Measurements from ENCODE around the gene UBASH3A. TPM values are rescaled to one million over a fixed set of nuclear protein-coding genes. Genes with fewer than 3 reads are reported as not detected.

The UBASH3A gene
- total RNA-seq, 6 experiments from 2014 or later: 0.12 to 0.50 (median 0.15) TPM

DNA sequence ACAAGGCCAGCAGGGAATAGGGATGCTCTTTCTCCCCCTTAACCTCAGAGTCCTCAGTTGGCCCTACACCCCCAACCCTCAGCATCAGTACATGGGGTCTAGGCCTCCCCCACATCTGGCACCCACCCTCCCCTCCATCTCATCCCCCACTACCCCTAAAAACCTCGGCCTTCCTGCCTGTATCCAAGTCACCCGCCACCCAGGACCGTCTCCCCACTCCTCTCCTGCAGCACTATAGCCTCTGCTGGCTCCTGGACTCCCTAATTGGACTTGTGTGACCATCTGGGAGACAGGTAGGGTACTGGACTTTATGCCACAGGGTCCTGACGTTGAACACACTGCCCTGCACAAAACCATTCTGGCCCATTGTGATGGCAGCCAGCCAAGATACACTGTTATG lies 86.3 kb downstream of the UBASH3A start:
- intact Hi-C loops (cut with DNase I): no loop called here
- H3K36me3 ChIP-seq: no peaks in the 10 kb centered on the region
- DNase-seq: no peak

GRCh38 chr21:42490720-42491119 lies 87.0 kb downstream of the UBASH3A start:
- no peak overlapping the region for H3K27ac ChIP-seq
- no peaks in the 10 kb centered on the region for H3K9me3 ChIP-seq
- H3K36me3 ChIP-seq: no peaks in the 10 kb centered on the region
- peaks cover 0 to 3% (median 0%) of the 10 kb centered on the region in 4 donors for H3K4me1 ChIP-seq
- ATAC-seq: no peak
- intact Hi-C loops (cut with DNase I): no loop called here
- no peaks in the 10 kb centered on the region for H3K27me3 ChIP-seq
- DNase-seq: no peak
- no peak overlapping the region for H3K4me3 ChIP-seq
- TF ChIP-seq CTCF (IDR thresholded peaks at IDR 0.05) (no peak), POLR2A (IDR thresholded peaks at IDR 0.05) (no peak)

More for the DNA sequence above, 86.3 kb downstream of the UBASH3A start:
- Histone ChIP-seq H3K9me3 (no peaks in the 10 kb centered on the region), H3K4me1 (no peaks in the 10 kb centered on the region), H3K4me3 (no peak overlapping the region), H3K27ac (no peak overlapping the region), H3K27me3 (no peaks in the 10 kb centered on the region)
- TF ChIP-seq CTCF (IDR thresholded peaks at IDR 0.05) (no peak), POLR2A (IDR thresholded peaks at IDR 0.05) (no peak)
- WGBS (ENCODE audit: insufficient coverage, low coverage, low lambda C conversion rate, missing lambda C conversion rate): 85% methylated on average over 3 of the region's 4 CpGs
- no peak for ATAC-seq

- DNase-seq (no peak), ATAC-seq (no peak)
- H3K4me3 ChIP-seq: no peak overlapping the region
- H3K4me1 ChIP-seq: peaks cover 0 to 3% (median 0%) of the 10 kb centered on the region in 4 donors
- WGBS (ENCODE audit: insufficient coverage, low coverage, low lambda C conversion rate, missing lambda C conversion rate): 47% methylated on average over 1 of the region's 1 CpG
- TF ChIP-seq CTCF (IDR thresholded peaks at IDR 0.05) (no peak), POLR2A (IDR thresholded peaks at IDR 0.05) (no peak)
- H3K9me3 ChIP-seq: no peaks in the 10 kb centered on the region
- intact Hi-C loops (cut with DNase I): no loop called here
- H3K36me3 ChIP-seq: no peaks in the 10 kb centered on the region
- H3K27me3 ChIP-seq: no peaks in the 10 kb centered on the region
- no peak overlapping the region for H3K27ac ChIP-seq
These were observed 87.6 kb downstream of the UBASH3A start for GRCh38 chr21:42491328-42491727.

DNA sequence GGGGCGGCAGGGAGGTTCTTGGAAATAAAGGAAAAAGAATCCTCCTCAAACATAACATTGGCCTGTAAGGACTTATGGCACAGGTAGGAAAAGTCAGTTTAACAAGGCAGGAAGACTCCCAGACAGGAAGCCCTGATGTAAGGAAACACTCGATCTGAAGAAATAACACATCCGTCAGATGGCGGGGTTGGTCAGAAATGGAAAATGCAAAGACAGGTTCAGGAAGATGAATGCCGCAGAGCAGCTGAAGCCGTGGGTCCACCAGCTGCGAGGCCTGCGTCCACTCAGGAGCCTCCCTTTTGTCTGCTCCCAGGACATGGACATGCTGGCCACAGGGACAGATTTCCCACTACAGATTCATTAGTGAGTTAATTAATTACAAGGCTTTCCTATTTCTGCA lies 88.5 kb downstream of the UBASH3A start:
- no peak for ATAC-seq
- WGBS (ENCODE audit: insufficient coverage, low coverage, low lambda C conversion rate, missing lambda C conversion rate): 69% methylated on average over 7 of the region's 8 CpGs

More for the DNA sequence above, 88.5 kb downstream of the UBASH3A start:
- TF ChIP-seq POLR2A (IDR thresholded peaks at IDR 0.05) (no peak), CTCF (IDR thresholded peaks at IDR 0.05) (no peak)
- Histone ChIP-seq H3K27ac (no peak overlapping the region), H3K4me1 (peaks cover 0 to 3% (median 0%) of the 10 kb centered on the region in 4 donors), H3K4me3 (no peak overlapping the region), H3K27me3 (no peaks in the 10 kb centered on the region), H3K36me3 (no peaks in the 10 kb centered on the region), H3K9me3 (no peaks in the 10 kb centered on the region)
- DNase-seq: no peak
- intact Hi-C loops (cut with DNase I): no loop called here
